Suppressor macrophage treated with lipopolysaccharide for 4 hours (primary cell): ENCODE data around the gene CCR6.

Source experiments
- DNase-seq: peaks from one replicate; pipeline ENCODE4 v3.0.0-alpha.2; 2020

The CCR6 gene

GRCh38 chr6:167122041-167122826 is 662 bp upstream of the CCR6 start:
- DNase-seq, result no peak

GRCh38 chr6:167124753-167125152 is 1.9 kb downstream of the CCR6 start:
- no peak for DNase-seq

- DNase-seq, result no peak
Measured at GRCh38 chr6:167125410-167125809, 2.5 kb downstream of the CCR6 start.

- no peak for DNase-seq
Measured at GRCh38 chr6:167125855-167126349, 3.0 kb downstream of the CCR6 start.

GRCh38 chr6:167127785-167128531 is 5.1 kb downstream of the CCR6 start:
- no peak for DNase-seq

- no peak for DNase-seq
Measured at GRCh38 chr6:167129159-167129558, 6.3 kb downstream of the CCR6 start.

- no peak for DNase-seq
Measured at GRCh38 chr6:167129562-167129961, 6.7 kb downstream of the CCR6 start.

GRCh38 chr6:167130008-167130677 is 7.2 kb downstream of the CCR6 start:
- DNase-seq, result no peak

GRCh38 chr6:167130712-167131684 is 8.1 kb downstream of the CCR6 start:
- DNase-seq, result no peak

- no peak for DNase-seq
Measured at GRCh38 chr6:167134448-167135328, 11.8 kb downstream of the CCR6 start.

GRCh38 chr6:167136376-167136775 is 13.5 kb downstream of the CCR6 start:
- peak; percentile 25 for DNase-seq

- DNase-seq, result no peak
Measured at GRCh38 chr6:167137081-167137480, 14.2 kb downstream of the CCR6 start.

- no peak for DNase-seq
Measured at GRCh38 chr6:167137881-167138280, 15.0 kb downstream of the CCR6 start.

- no peak for DNase-seq
Measured at GRCh38 chr6:167139761-167140160, 16.9 kb downstream of the CCR6 start.

GRCh38 chr6:167140589-167141474 is 17.9 kb downstream of the CCR6 start:
- no peak for DNase-seq

GRCh38 chr6:167141667-167142432 is 19.0 kb downstream of the CCR6 start:
- peak; percentile 55 for DNase-seq

- no peak for DNase-seq
Measured at GRCh38 chr6:167142433-167142761, 19.5 kb downstream of the CCR6 start.

GRCh38 chr6:167143041-167143440 is 20.1 kb downstream of the CCR6 start:
- DNase-seq, result no peak

GRCh38 chr6:167145461-167145860 is 22.6 kb downstream of the CCR6 start:
- DNase-seq, result no peak

- no peak for DNase-seq
Measured at GRCh38 chr6:167146135-167146534, 23.2 kb downstream of the CCR6 start.
